ENCODE measurements around the gene ZNF550.
A peak's percentile ranks its signal among the peaks of the same experiment; 100 is the strongest.

Gene ZNF550

DNA sequence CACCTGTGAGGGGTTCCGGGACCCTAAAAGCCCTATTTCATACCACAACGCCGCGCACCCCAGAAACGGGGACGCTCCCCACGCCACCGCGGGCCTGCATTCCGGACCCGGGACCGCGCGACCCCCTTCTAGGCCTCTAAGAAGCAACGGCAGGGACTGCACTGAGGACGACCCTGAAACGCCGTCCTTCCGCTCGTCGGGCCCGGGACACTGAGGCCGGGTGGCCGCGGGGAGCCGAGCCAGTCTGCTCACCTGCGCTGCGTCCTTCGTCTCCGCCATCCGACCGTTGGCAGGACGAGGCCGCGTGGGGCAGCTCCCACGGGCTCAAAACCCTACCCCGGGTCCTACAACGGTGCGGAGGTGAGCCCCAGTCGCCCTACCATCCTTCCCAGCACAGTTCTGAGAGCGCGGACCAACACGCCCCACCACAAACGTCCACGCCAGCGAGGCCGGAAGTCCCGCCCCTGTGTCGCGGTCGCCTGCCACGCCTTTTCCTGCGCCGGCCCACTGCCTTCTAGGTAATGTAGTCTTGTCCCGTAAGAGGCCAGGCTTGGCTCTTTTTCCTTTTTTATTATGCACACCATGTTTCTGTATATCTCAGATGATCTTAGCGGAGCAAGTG, at the start of gene ZNF550:
Gene ZNF550 (minus strand): TSS at position 460 of the 622 bp plus-strand sequence. CDS start 181 bp downstream, at position 279.
- peak; percentile 77 for DNase-seq (ENCODE audit: low read depth)

DNA sequence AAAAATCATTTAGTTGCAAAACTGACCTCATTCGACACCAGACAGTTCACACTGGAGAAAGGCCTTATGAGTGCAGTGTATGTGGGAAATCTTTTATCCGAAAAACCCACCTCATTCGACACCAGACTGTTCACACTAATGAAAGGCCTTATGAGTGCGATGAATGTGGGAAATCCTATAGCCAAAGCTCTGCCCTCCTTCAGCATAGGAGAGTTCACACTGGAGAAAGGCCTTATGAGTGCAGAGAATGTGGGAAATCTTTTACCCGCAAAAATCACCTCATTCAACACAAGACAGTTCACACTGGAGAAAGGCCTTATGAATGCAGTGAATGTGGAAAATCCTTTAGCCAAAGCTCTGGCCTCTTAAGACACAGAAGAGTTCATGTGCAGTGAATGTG, 47.3 kb upstream of the ZNF550 start:
- no peak for DNase-seq (ENCODE audit: low read depth)

DNA sequence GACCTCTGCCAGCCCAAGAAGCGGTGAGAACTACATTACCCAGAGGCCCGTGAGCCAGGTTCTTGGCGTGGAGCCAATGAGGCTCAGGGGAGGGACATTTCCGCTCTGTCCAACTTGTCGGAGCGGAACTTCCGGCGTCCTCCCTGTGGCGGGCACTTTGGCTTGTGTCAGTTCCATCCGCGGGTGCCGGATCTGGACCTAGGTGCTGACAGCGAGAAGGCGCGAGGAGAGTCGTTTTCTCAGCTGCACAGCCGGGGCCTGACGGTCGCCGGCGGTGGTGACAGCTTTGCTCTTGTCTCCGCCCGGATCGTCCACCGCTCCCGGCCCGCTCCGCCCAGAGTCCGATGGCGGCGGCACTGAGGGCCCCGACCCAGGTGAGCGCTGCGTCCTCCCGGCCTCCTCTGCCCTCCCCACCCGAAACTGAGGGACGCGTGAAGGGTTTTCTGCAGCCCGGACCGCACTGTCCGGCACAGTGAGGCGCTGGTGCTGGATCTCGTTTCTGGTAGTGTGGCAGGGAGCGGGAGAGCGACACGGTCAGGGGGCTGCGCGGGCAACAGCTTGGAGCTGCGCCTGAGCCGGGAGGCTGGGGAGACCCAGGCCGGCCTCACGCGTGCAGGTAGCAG, 40.2 kb upstream of the ZNF550 start, which contains the start of gene ZNF530:
Gene ZNF530 (plus strand): TSS at position 125 of the 623 bp plus-strand sequence. CDS start 4,461 bp downstream, outside the sequence.
- DNase-seq (ENCODE audit: low read depth), result peak; percentile 74

DNA sequence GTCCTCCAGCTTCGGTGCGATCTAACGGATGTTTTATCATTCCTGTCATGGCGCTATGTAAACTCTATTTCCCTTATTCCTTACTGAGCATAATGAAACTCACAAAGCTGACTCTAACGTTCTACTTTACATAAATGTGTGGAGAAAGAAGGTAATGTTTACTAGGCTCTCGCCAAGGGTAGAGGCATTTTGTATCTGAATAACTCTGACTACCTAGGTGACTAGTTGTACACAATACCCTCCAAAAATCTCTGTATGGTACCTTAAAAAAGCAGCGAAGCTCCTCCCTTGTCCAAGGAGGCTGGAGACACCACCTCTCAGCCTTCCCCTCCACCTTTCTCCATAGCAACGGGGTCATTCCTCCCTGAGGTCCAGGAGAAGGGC, 39.7 kb upstream of the ZNF550 start:
- DNase-seq (ENCODE audit: low read depth), result no peak

- no peak for DNase-seq (ENCODE audit: low read depth)
Observed at GRCh38 chr19:57587529-57587928, 27.9 kb upstream of the ZNF550 start.

GRCh38 chr19:57583521-57584416, 24.1 kb upstream of the ZNF550 start, which contains the start of gene ZIK1:
Gene ZIK1, plus strand, starts transcription at chr19:57584145. Its CDS starts 212 bp downstream, at chr19:57584357.
- peak; percentile 74 for DNase-seq (ENCODE audit: low read depth)

DNA sequence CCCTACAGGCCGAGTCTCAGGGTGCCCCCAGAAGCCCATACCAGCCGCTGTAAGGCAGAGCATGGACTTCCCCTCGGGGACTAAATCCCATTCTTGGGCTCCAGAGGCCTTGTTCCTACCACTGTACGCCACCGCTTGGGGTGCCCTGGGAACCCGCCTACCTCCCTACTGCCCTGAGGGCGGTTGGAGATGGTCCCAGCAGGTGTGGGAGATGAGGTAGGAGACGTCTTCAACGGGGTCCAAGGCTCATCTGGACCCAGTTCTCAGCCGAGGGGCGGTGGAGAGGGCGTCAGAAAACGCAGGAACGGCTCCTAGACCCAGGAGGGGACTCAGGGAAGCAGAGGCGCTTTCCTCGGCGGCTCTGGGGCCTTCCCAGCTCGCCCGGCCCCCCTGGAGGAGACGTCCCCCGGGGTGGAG, 23.4 kb upstream of the ZNF550 start:
- no peak for DNase-seq (ENCODE audit: low read depth)

GRCh38 chr19:57578487-57579205, 19.0 kb upstream of the ZNF550 start, which contains the start of gene ZNF416:
Gene ZNF416, minus strand, starts transcription at chr19:57578911. Its CDS starts 207 bp downstream, at chr19:57578704.
- peak; percentile 90 for DNase-seq (ENCODE audit: low read depth)

- DNase-seq (ENCODE audit: low read depth), result no peak
Observed at GRCh38 chr19:57576661-57577060, 17.0 kb upstream of the ZNF550 start.

DNA sequence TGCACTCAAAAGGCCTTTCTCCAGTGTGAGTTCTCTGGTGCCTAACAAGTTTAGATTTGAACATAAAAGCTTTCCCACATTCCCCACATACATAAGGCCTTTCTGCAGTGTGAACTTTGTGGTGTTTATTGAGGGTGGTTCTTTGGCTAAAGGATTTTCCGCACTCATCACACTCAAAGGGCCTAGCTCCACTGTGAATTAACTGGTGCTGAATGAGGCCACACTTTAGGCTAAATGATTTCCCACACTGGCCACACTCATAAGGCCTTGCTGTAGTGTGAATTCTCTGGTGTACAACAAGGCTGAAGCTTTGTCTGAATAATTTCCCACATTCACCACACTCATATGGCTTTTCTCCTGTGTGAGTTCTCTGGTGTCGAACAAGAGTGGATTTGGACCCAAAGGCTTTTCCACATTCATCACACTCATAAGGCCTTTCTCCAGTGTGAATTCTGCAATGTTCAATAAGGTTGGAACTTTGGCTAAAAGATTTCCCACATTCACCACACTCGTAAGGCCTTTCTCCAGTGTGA, 12.8 kb upstream of the ZNF550 start:
- DNase-seq (ENCODE audit: low read depth), result no peak

DNA sequence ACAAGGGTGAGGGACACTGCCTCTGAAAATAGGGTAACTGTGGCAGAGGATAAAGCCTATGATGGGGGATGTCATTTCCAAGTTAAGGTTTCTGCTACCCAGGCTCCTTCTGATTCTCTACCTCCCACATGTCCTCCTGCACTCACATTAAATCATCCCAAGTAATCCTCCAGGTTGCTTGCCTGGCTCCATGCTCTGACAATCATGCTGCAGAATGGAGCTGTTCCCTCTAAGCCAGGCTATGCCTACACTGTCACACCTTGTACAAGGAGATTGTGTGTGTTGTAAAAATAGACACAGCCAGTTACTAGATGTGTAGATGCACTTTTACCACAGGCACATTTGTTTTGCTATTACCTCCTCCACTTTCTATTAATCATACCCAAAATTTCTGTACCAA, 11.0 kb upstream of the ZNF550 start:
- no peak for DNase-seq (ENCODE audit: low read depth)

- DNase-seq (ENCODE audit: low read depth), result no peak
Observed at GRCh38 chr19:57566396-57567265, 7.0 kb upstream of the ZNF550 start.

GRCh38 chr19:57563547-57563946, 3.9 kb upstream of the ZNF550 start:
- DNase-seq (ENCODE audit: low read depth), result no peak

GRCh38 chr19:57560049-57560491, 407 bp upstream of the ZNF550 start:
- no peak for DNase-seq (ENCODE audit: low read depth)

DNA sequence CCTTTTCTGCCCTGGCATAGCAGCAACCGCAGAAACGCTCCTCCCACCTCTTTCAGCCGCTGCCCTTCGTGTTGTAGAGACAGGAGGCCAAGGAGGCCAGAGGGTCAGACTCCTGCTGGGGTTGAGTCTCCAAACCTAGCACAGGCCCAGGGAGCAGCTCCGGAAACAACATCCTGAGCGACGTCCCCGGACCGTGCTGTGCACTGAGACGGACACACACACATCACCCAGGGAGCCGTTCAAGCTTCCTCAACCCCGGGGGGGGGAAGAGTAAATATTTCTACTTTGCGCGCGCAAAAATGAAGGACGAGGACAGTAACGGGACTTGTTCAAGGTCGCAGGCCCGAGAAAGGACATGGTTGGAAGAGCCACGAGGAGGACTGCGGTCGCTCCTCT, 657 bp downstream of the ZNF550 start:
- no peak for DNase-seq (ENCODE audit: low read depth)

DNA sequence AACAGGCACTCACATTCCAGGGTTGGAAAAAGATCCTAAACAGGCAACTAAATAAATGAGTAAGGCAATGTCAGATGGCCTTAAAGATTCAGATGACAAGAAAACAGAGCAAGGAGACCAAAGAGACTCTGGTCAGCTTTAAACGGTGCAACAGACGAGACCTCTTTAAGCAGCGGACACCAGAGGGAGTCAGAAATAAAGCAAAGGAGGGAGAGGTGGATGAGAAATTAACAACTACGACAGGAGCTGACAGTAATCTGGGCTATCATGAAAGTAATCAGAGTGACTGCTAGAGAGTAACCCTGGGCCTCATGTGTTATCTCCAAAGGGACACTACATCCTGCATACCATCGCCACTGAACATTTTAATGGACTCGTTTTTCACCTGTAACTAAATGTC, 1.1 kb downstream of the ZNF550 start:
- no peak for DNase-seq (ENCODE audit: low read depth)

GRCh38 chr19:57557659-57558058, 2.0 kb downstream of the ZNF550 start:
- DNase-seq (ENCODE audit: low read depth), result no peak

GRCh38 chr19:57552432-57552831, 7.2 kb downstream of the ZNF550 start:
- DNase-seq (ENCODE audit: low read depth), result no peak

- DNase-seq (ENCODE audit: low read depth), result no peak
Observed at GRCh38 chr19:57546513-57546912, 13.2 kb downstream of the ZNF550 start.

DNA sequence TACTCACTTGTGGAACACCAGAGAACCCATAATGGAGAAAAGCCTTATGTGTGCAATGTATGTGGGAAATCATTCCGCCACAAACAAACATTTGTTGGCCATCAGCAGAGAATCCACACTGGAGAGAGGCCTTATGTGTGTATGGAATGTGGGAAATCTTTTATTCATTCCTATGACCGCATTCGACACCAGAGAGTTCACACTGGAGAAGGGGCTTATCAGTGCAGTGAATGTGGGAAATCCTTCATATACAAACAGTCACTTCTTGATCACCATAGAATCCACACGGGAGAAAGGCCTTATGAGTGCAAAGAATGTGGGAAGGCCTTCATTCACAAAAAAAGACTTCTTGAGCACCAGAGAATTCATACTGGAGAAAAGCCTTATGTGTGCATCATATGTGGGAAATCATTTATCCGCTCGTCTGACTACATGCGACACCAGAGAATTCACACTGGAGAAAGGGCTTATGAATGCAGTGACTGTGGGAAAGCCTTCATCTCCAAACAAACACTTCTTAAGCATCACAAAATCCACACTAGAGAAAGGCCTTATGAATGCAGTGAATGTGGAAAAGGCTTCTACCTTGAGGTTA, 21.6 kb downstream of the ZNF550 start:
- no peak for DNase-seq (ENCODE audit: low read depth)
